ENCODE measurements around the gene LTB4R2.

Gene LTB4R2

GRCh38 chr14:24268225-24268624 lies 41.7 kb upstream of the LTB4R2 start:
- Histone ChIP-seq H3K9me3 (ENCODE audit: control insufficient read depth, insufficient read depth, low read depth, low read length) (no peaks in the 10 kb centered on the region), H3K27ac (ENCODE audit: low read depth, low read length) (no peak overlapping the region), H3K27me3 (ENCODE audit: control insufficient read depth, insufficient read depth, low read length) (no peaks in the 10 kb centered on the region)

GRCh38 chr14:24269368-24269767 lies 40.6 kb upstream of the LTB4R2 start:
- Histone ChIP-seq H3K27me3 (ENCODE audit: control insufficient read depth, insufficient read depth, low read length) (no peaks in the 10 kb centered on the region), H3K9me3 (ENCODE audit: control insufficient read depth, insufficient read depth, low read depth, low read length) (no peaks in the 10 kb centered on the region), H3K4me3 (ENCODE audit: low read depth, low read length) (no peak overlapping the region), H3K27ac (ENCODE audit: low read depth, low read length) (no peak overlapping the region), H3K36me3 (ENCODE audit: control insufficient read depth, insufficient read depth, low read length) (peaks cover 29% of the 10 kb centered on the region), H3K9ac (ENCODE audit: low read length) (no peak overlapping the region), H3K4me1 (ENCODE audit: control insufficient read depth, insufficient read depth, low read length) (peaks cover 11% of the 10 kb centered on the region; the same call in 1 of the 2 replicates)

More at GRCh38 chr14:24268225-24268624, 41.7 kb upstream of the LTB4R2 start:
- Histone ChIP-seq H3K36me3 (ENCODE audit: control insufficient read depth, insufficient read depth, low read length) (peaks cover 29% of the 10 kb centered on the region), H3K9ac (ENCODE audit: low read length) (no peak overlapping the region), H3K4me1 (ENCODE audit: control insufficient read depth, insufficient read depth, low read length) (0 out of 2 replicates have a peak, but pooled peaks cover 5% of the 10 kb centered on the region), H3K4me3 (ENCODE audit: low read depth, low read length) (no peak overlapping the region)

GRCh38 chr14:24269910-24270536 lies 39.9 kb upstream of the LTB4R2 start:
- H3K4me3 ChIP-seq (ENCODE audit: low read depth, low read length), result no peak overlapping the region
- H3K27ac ChIP-seq (ENCODE audit: low read depth, low read length), result no peak overlapping the region
- H3K9me3 ChIP-seq (ENCODE audit: control insufficient read depth, insufficient read depth, low read depth, low read length), result no peaks in the 10 kb centered on the region
- H3K9ac ChIP-seq (ENCODE audit: low read length), result no peak overlapping the region
- H3K36me3 ChIP-seq (ENCODE audit: control insufficient read depth, insufficient read depth, low read length), result peaks cover 27% of the 10 kb centered on the region
- no peaks in the 10 kb centered on the region for H3K27me3 ChIP-seq (ENCODE audit: control insufficient read depth, insufficient read depth, low read length)
- peaks cover 11% of the 10 kb centered on the region; the same call in 1 of the 2 replicates for H3K4me1 ChIP-seq (ENCODE audit: control insufficient read depth, insufficient read depth, low read length)

GRCh38 chr14:24270537-24271133 lies 39.3 kb upstream of the LTB4R2 start:
- peaks cover 27% of the 10 kb centered on the region for H3K36me3 ChIP-seq (ENCODE audit: control insufficient read depth, insufficient read depth, low read length)
- peak overlapping the region; percentile 91 for H3K9ac ChIP-seq (ENCODE audit: low read length)
- no peaks in the 10 kb centered on the region for H3K27me3 ChIP-seq (ENCODE audit: control insufficient read depth, insufficient read depth, low read length)
- 0 out of 2 replicates have a peak overlapping the region, but pooled peaks have one; percentile 91 for H3K27ac ChIP-seq (ENCODE audit: low read depth, low read length)
- H3K9me3 ChIP-seq (ENCODE audit: control insufficient read depth, insufficient read depth, low read depth, low read length), result no peaks in the 10 kb centered on the region
- H3K4me3 ChIP-seq (ENCODE audit: low read depth, low read length), result peak overlapping the region; percentile 83
- H3K4me1 ChIP-seq (ENCODE audit: control insufficient read depth, insufficient read depth, low read length), result peaks cover 11% of the 10 kb centered on the region; the same call in 1 of the 2 replicates

- Histone ChIP-seq H3K36me3 (ENCODE audit: control insufficient read depth, insufficient read depth, low read length) (peaks cover 22% of the 10 kb centered on the region), H3K9ac (ENCODE audit: low read length) (peak within 1 kb of the TSS; percentile 91), H3K4me1 (ENCODE audit: control insufficient read depth, insufficient read depth, low read length) (peaks cover 11% of the 10 kb centered on the region; the same call in 1 of the 2 replicates), H3K9me3 (ENCODE audit: control insufficient read depth, insufficient read depth, low read depth, low read length) (no peaks in the 10 kb centered on the region), H3K27me3 (ENCODE audit: control insufficient read depth, insufficient read depth, low read length) (no peaks in the 10 kb centered on the region), H3K27ac (ENCODE audit: low read depth, low read length) (peak within 1 kb of the TSS; percentile 91), H3K4me3 (ENCODE audit: low read depth, low read length) (peak within 1 kb of the TSS; percentile 83)
Observed at GRCh38 chr14:24271134-24271833, 38.7 kb upstream of the LTB4R2 start, which contains the start of gene RABGGTA. RABGGTA (minus strand) TSS chr14:24271597; CDS start chr14:24271115, 482 bp downstream.

- Histone ChIP-seq H3K27ac (ENCODE audit: low read depth, low read length) (no peak overlapping the region), H3K36me3 (ENCODE audit: control insufficient read depth, insufficient read depth, low read length) (peaks cover 16% of the 10 kb centered on the region), H3K4me1 (ENCODE audit: control insufficient read depth, insufficient read depth, low read length) (peaks cover 11% of the 10 kb centered on the region; the same call in 1 of the 2 replicates)
Observed at GRCh38 chr14:24271834-24272263, 38.1 kb upstream of the LTB4R2 start.

GRCh38 chr14:24272467-24272866 lies 37.5 kb upstream of the LTB4R2 start:
- H3K27me3 ChIP-seq (ENCODE audit: control insufficient read depth, insufficient read depth, low read length), result no peaks in the 10 kb centered on the region
- H3K27ac ChIP-seq (ENCODE audit: low read depth, low read length), result no peak overlapping the region
- peaks cover 10% of the 10 kb centered on the region for H3K36me3 ChIP-seq (ENCODE audit: control insufficient read depth, insufficient read depth, low read length)
- no peak overlapping the region for H3K4me3 ChIP-seq (ENCODE audit: low read depth, low read length)
- peaks cover 11% of the 10 kb centered on the region; the same call in 1 of the 2 replicates for H3K4me1 ChIP-seq (ENCODE audit: control insufficient read depth, insufficient read depth, low read length)
- H3K9me3 ChIP-seq (ENCODE audit: control insufficient read depth, insufficient read depth, low read depth, low read length), result no peaks in the 10 kb centered on the region
- H3K9ac ChIP-seq (ENCODE audit: low read length), result no peak overlapping the region

More at GRCh38 chr14:24271834-24272263, 38.1 kb upstream of the LTB4R2 start:
- H3K27me3 ChIP-seq (ENCODE audit: control insufficient read depth, insufficient read depth, low read length), result no peaks in the 10 kb centered on the region
- H3K9ac ChIP-seq (ENCODE audit: low read length), result peak overlapping the region; percentile 91
- peak overlapping the region; percentile 83 for H3K4me3 ChIP-seq (ENCODE audit: low read depth, low read length)
- no peaks in the 10 kb centered on the region for H3K9me3 ChIP-seq (ENCODE audit: control insufficient read depth, insufficient read depth, low read depth, low read length)

GRCh38 chr14:24273422-24273998 lies 36.4 kb upstream of the LTB4R2 start:
- Histone ChIP-seq H3K4me3 (ENCODE audit: low read depth, low read length) (no peak overlapping the region), H3K9ac (ENCODE audit: low read length) (no peak overlapping the region), H3K9me3 (ENCODE audit: control insufficient read depth, insufficient read depth, low read depth, low read length) (no peaks in the 10 kb centered on the region), H3K36me3 (ENCODE audit: control insufficient read depth, insufficient read depth, low read length) (peaks cover 7% of the 10 kb centered on the region; the same call in 1 of the 2 replicates), H3K4me1 (ENCODE audit: control insufficient read depth, insufficient read depth, low read length) (peaks cover 11% of the 10 kb centered on the region; the same call in 1 of the 2 replicates), H3K27me3 (ENCODE audit: control insufficient read depth, insufficient read depth, low read length) (no peaks in the 10 kb centered on the region), H3K27ac (ENCODE audit: low read depth, low read length) (no peak overlapping the region)

- Histone ChIP-seq H3K9ac (ENCODE audit: low read length) (no peak overlapping the region), H3K4me1 (ENCODE audit: control insufficient read depth, insufficient read depth, low read length) (peaks cover 11% of the 10 kb centered on the region; the same call in 1 of the 2 replicates), H3K4me3 (ENCODE audit: low read depth, low read length) (no peak overlapping the region), H3K36me3 (ENCODE audit: control insufficient read depth, insufficient read depth, low read length) (peaks cover 4% of the 10 kb centered on the region; the same call in 1 of the 2 replicates), H3K27me3 (ENCODE audit: control insufficient read depth, insufficient read depth, low read length) (no peaks in the 10 kb centered on the region), H3K27ac (ENCODE audit: low read depth, low read length) (no peak overlapping the region), H3K9me3 (ENCODE audit: control insufficient read depth, insufficient read depth, low read depth, low read length) (no peaks in the 10 kb centered on the region)
Observed at GRCh38 chr14:24274101-24274543, 35.8 kb upstream of the LTB4R2 start.

GRCh38 chr14:24277071-24277470 lies 32.9 kb upstream of the LTB4R2 start:
- Histone ChIP-seq H3K9me3 (ENCODE audit: control insufficient read depth, insufficient read depth, low read depth, low read length) (no peaks in the 10 kb centered on the region), H3K9ac (ENCODE audit: low read length) (no peak overlapping the region), H3K36me3 (ENCODE audit: control insufficient read depth, insufficient read depth, low read length) (no peaks in the 10 kb centered on the region), H3K4me3 (ENCODE audit: low read depth, low read length) (no peak overlapping the region), H3K27me3 (ENCODE audit: control insufficient read depth, insufficient read depth, low read length) (no peaks in the 10 kb centered on the region), H3K27ac (ENCODE audit: low read depth, low read length) (no peak overlapping the region), H3K4me1 (ENCODE audit: control insufficient read depth, insufficient read depth, low read length) (peaks cover 8% of the 10 kb centered on the region; the same call in 1 of the 2 replicates)
